Right atrium auricular region (tissue), 2 donors: ENCODE data around the gene NDUFB5. TPM values are rescaled to one million over a fixed set of nuclear protein-coding genes. Genes with fewer than 3 reads are reported as not detected.

Source experiments
- DNase-seq: peaks from one replicate; pipeline ENCODE4 v3.0.0-alpha.2; 2019; ENCODE audit warnings: low spot score
- H3K27ac ChIP-seq, 2 donors: fragments of 200-600 bp; sonication (generic); 1 replicate in 1 of 2; 2 replicates in 1 of 2; pipeline ENCODE4 v1.5.1; 2016 to 2019
- H3K27me3 ChIP-seq, 2 donors: fragments of 200-600 bp; sonication (generic); one replicate each; pipeline versions ENCODE4 v1.5.1 to v1.6.0; 2017 to 2019
- H3K36me3 ChIP-seq: fragments of 200-600 bp; sonication (generic); one replicate; pipeline ENCODE4 v1.5.1; 2016
- H3K4me1 ChIP-seq, 2 donors: fragments of 200-600 bp; sonication (generic); one replicate each; pipeline versions ENCODE4 v1.5.1 to v1.6.0; 2017 to 2019
- H3K4me3 ChIP-seq, 2 donors: fragments of 200-600 bp; sonication (generic); 1 replicate in 1 of 2; 2 replicates in 1 of 2; pipeline ENCODE4 v1.5.1; 2017 to 2019; ENCODE audit warnings: mild to moderate bottlenecking in 1 of 2, moderate library complexity in 1 of 2
- H3K9me3 ChIP-seq, 2 donors: fragments of 200-600 bp; sonication (generic); one replicate each; pipeline ENCODE4 v1.5.1; 2019
- total RNA-seq, 2 donors: library from RNA; depleted of rRNA; stranded (reverse); fragments of >200 nt; gene quantifications; one replicate each; pipeline ENCODE4 v1.1.0, GENCODE V29; 2016
- TF ChIP-seq, protein P1 (sequence below), 2 donors: fragments of 200-600 bp; sonication (generic); IDR thresholded peaks; one replicate each; pipeline ENCODE4 v1.5.1; 2019; ENCODE audit warnings: antibody characterized with exemption in 2 of 2

NDUFB5 gene
- total RNA-seq, 2 donors from 2014 or later: 142 to 304 TPM

GRCh38 chr3:179613807-179614206 is 9.2 kb downstream of the NDUFB5 start:
- H3K27ac ChIP-seq: no peak overlapping the region
- H3K4me1 ChIP-seq: peaks cover 0 to 21% of the 10 kb centered on the region in 2 donors
- no peak for DNase-seq
- H3K27me3 ChIP-seq: no peaks in the 10 kb centered on the region
- H3K9me3 ChIP-seq: no peaks in the 10 kb centered on the region
- TF ChIP-seq, protein P1, sequence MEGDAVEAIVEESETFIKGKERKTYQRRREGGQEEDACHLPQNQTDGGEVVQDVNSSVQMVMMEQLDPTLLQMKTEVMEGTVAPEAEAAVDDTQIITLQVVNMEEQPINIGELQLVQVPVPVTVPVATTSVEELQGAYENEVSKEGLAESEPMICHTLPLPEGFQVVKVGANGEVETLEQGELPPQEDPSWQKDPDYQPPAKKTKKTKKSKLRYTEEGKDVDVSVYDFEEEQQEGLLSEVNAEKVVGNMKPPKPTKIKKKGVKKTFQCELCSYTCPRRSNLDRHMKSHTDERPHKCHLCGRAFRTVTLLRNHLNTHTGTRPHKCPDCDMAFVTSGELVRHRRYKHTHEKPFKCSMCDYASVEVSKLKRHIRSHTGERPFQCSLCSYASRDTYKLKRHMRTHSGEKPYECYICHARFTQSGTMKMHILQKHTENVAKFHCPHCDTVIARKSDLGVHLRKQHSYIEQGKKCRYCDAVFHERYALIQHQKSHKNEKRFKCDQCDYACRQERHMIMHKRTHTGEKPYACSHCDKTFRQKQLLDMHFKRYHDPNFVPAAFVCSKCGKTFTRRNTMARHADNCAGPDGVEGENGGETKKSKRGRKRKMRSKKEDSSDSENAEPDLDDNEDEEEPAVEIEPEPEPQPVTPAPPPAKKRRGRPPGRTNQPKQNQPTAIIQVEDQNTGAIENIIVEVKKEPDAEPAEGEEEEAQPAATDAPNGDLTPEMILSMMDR (IDR thresholded peaks at IDR 0.05): no peak
- no peak overlapping the region for H3K4me3 ChIP-seq
- H3K36me3 ChIP-seq: peaks cover 18% of the 10 kb centered on the region

DNA sequence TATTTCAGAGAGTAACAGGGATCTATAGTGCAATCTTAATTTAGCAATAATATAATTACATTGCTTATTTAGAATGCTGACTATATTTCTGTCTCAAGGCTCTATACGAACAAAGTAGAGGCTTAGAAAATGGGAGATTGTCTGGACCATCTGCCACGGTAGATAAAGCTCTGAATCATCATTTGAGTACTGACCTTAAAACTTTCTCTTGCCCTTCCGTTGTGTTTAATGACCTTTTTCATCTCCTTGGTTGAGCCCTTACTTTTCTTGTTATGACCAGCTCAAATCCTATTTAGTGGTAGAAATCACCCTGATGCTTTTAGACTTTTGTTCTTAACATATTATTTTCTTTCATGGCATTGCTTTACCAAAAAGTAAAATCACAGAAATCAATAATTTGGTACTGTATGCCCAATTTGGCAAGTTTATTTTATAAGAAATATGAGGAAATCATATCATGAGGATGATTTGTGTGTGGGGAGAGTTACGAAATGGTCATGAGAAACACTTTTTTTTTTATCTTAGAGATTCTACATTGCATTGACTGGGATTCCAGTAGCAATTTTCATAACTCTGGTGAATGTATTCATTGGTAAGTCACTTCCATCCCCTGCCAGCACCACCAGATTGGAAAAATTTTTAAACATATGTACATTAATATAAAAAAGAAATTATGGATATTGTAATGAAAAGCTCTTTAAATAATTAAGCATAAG is 11.0 kb downstream of the NDUFB5 start:
- Histone ChIP-seq H3K36me3 (peaks cover 27% of the 10 kb centered on the region), H3K9me3 (no peaks in the 10 kb centered on the region), H3K4me1 (peaks cover 0 to 12% of the 10 kb centered on the region in 2 donors), H3K27me3 (no peaks in the 10 kb centered on the region), H3K27ac (no peak overlapping the region), H3K4me3 (no peak overlapping the region)
- TF ChIP-seq, protein P1 (IDR thresholded peaks at IDR 0.05): no peak
- DNase-seq: no peak

- Histone ChIP-seq H3K9me3 (no peaks in the 10 kb centered on the region), H3K27me3 (no peaks in the 10 kb centered on the region), H3K27ac (no peak overlapping the region), H3K4me1 (no peaks in the 10 kb centered on the region), H3K36me3 (peaks cover 83% of the 10 kb centered on the region), H3K4me3 (no peak overlapping the region)
- TF ChIP-seq, protein P1 (IDR thresholded peaks at IDR 0.05): no peak
- DNase-seq: no peak
Measured at GRCh38 chr3:179622023-179622422, 17.4 kb downstream of the NDUFB5 start.

DNA sequence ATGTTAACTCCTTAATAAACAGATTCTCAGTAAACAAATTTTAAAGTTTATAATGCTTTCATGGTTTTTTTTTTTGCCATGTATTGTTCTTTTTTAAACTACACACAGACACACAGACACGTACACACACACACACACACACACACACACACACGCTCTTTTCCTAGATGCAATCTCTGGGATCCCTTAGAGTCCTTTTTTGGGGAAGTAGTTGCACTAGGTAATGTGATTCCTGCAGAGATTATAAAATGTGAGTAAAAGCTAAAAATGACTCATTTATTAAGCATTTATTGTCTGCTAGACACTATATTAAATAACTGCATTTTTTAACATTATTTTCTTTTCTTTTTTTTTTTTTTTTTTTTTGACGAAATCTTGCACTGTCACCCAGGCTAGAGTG is 19.9 kb downstream of the NDUFB5 start:
- Histone ChIP-seq H3K9me3 (no peaks in the 10 kb centered on the region), H3K27me3 (no peaks in the 10 kb centered on the region), H3K4me3 (no peak overlapping the region), H3K4me1 (no peaks in the 10 kb centered on the region), H3K27ac (no peak overlapping the region), H3K36me3 (peaks cover 62% of the 10 kb centered on the region)
- TF ChIP-seq, protein P1 (IDR thresholded peaks at IDR 0.05): no peak
- DNase-seq: no peak

DNA sequence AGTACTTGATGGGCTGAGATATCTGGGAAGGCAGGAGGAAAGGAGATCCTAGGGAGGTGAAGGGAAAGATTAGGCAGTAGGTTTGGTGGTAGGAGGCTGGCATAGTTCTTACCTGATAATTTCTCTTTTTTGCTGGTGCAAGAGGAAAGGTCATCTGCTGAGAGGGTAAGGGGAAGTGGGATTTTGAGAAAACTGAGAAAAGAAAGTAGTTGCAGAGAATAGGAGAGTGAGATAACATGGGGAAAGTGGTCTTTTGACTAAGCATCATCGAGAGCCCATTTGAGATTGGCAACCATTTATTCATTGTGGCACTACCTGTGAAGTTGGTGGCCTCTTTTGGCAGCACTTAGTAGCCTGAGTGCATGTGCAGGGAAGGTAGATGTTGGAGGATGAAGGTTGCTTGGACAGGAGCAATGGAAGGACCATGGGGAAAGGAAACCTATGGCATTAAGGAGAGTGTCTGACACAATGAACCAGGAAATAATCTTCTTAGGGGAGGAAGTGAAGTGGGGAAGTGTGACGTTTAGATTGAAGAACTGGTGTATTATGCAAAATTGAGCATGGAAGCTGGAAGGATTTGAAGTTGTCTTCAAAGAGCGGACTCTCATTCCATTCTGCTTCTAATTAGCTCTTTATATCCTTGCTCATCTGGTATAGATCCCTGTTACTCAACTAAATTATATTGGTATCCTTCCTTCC is 26.3 kb downstream of the NDUFB5 start:
- H3K36me3 ChIP-seq: peaks cover 7% of the 10 kb centered on the region
- TF ChIP-seq, protein P1 (IDR thresholded peaks at IDR 0.05): no peak
- no peaks in the 10 kb centered on the region for H3K4me1 ChIP-seq
- DNase-seq: no peak
- H3K27me3 ChIP-seq: no peaks in the 10 kb centered on the region
- H3K27ac ChIP-seq: no peak overlapping the region
- H3K4me3 ChIP-seq: no peak overlapping the region
- no peaks in the 10 kb centered on the region for H3K9me3 ChIP-seq
